ENCODE data around the gene NTRK3. TPM values are rescaled to one million over a fixed set of nuclear protein-coding genes. Genes with fewer than 3 reads are reported as not detected.

NTRK3 gene
- total RNA-seq, 1 donor from 2014 or later: not detected

GRCh38 chr15:87930457-87930856 is 326.1 kb downstream of the NTRK3 start:
- no peak for DNase-seq (ENCODE audit: low read depth)
- TF ChIP-seq CTCF (conservative IDR thresholded peaks at IDR 0.05; ENCODE audit: low read depth, low read length): no peak
- H3K4me3 ChIP-seq (ENCODE audit: low read depth, low read length): no peak overlapping the region

- H3K4me3 ChIP-seq (ENCODE audit: low read depth, low read length): no peak overlapping the region
- DNase-seq (ENCODE audit: low read depth): no peak
- no peak for TF ChIP-seq CTCF (conservative IDR thresholded peaks at IDR 0.05; ENCODE audit: low read depth, low read length)
Measured at GRCh38 chr15:87929841-87930240, 326.7 kb downstream of the NTRK3 start.

- no peak for DNase-seq (ENCODE audit: low read depth)
- H3K4me3 ChIP-seq (ENCODE audit: low read depth, low read length): no peak overlapping the region
- TF ChIP-seq CTCF (conservative IDR thresholded peaks at IDR 0.05; ENCODE audit: low read depth, low read length): no peak
Measured at GRCh38 chr15:87924433-87924832, 332.1 kb downstream of the NTRK3 start.

GRCh38 chr15:87919064-87919463 is 337.5 kb downstream of the NTRK3 start:
- TF ChIP-seq CTCF (conservative IDR thresholded peaks at IDR 0.05; ENCODE audit: low read depth, low read length): no peak
- no peak overlapping the region for H3K4me3 ChIP-seq (ENCODE audit: low read depth, low read length)
- no peak for DNase-seq (ENCODE audit: low read depth)

GRCh38 chr15:87917480-87917879 is 339.1 kb downstream of the NTRK3 start:
- no peak for DNase-seq (ENCODE audit: low read depth)
- TF ChIP-seq CTCF (conservative IDR thresholded peaks at IDR 0.05; ENCODE audit: low read depth, low read length): no peak
- H3K4me3 ChIP-seq (ENCODE audit: low read depth, low read length): no peak overlapping the region

GRCh38 chr15:87916208-87916607 is 340.3 kb downstream of the NTRK3 start:
- DNase-seq (ENCODE audit: low read depth): no peak
- no peak overlapping the region for H3K4me3 ChIP-seq (ENCODE audit: low read depth, low read length)
- TF ChIP-seq CTCF (conservative IDR thresholded peaks at IDR 0.05; ENCODE audit: low read depth, low read length): no peak

GRCh38 chr15:87910301-87910700 is 346.2 kb downstream of the NTRK3 start:
- TF ChIP-seq CTCF (conservative IDR thresholded peaks at IDR 0.05; ENCODE audit: low read depth, low read length): no peak
- DNase-seq (ENCODE audit: low read depth): no peak
- no peak overlapping the region for H3K4me3 ChIP-seq (ENCODE audit: low read depth, low read length)

Data from epithelial cell of proximal tubule (primary cell).